Lung (tissue), 12 donors: ENCODE measurements around the gene HNRNPK. TPM values are rescaled to one million over a fixed set of nuclear protein-coding genes. Genes with fewer than 3 reads are reported as not detected.

Source experiments
- ATAC-seq: fragments of 200-7000 bp; cut with Tn5 transposase; one replicate; pipeline ENCODE4 v1.9.1; 2020; ENCODE audit warnings: moderate number of reproducible peaks; ENCODE audit not compliant: insufficient read depth, low FRiP score
- DNase-seq, 3 donors: peaks; one replicate each; pipeline ENCODE4 v3.0.0-alpha.2; 2013 to 2017
- H3K27ac ChIP-seq, 2 donors: one replicate each; pipeline ENCODE4 v1.5.1; 2013; ENCODE audit warnings: mild to moderate bottlenecking in 2 of 2, moderate library complexity in 2 of 2, control low read depth in 1 of 2, inconsistent platforms in 1 of 2, low read depth in 1 of 2, low read length in 1 of 2
- H3K27me3 ChIP-seq, 3 donors: one replicate each; pipeline ENCODE4 v1.5.1; 2013; ENCODE audit warnings: low read length in 2 of 3; ENCODE audit not compliant: control insufficient read depth in 3 of 3, insufficient read depth in 3 of 3
- H3K36me3 ChIP-seq, 4 donors: one replicate each; pipeline ENCODE4 v1.5.1; 2013; ENCODE audit warnings: low read length in 4 of 4, mild to moderate bottlenecking in 1 of 4, moderate library complexity in 1 of 4; ENCODE audit not compliant: control insufficient read depth in 4 of 4, insufficient read depth in 4 of 4
- H3K4me1 ChIP-seq, 5 donors: one replicate each; pipeline ENCODE4 v1.5.1; 2013; ENCODE audit warnings: low read length in 5 of 5, mild to moderate bottlenecking in 2 of 5, moderate library complexity in 1 of 5; ENCODE audit not compliant: control insufficient read depth in 5 of 5, insufficient read depth in 5 of 5
- H3K4me3 ChIP-seq: one replicate; pipeline ENCODE4 v1.5.1; 2013; ENCODE audit warnings: mild to moderate bottlenecking, control low read depth, moderate library complexity
- H3K9ac ChIP-seq, 2 donors: one replicate each; pipeline ENCODE4 v1.5.1; 2013; ENCODE audit warnings: low read length in 2 of 2, control low read depth in 1 of 2; ENCODE audit not compliant: insufficient read depth in 1 of 2
- H3K9me3 ChIP-seq, 4 donors: one replicate each; pipeline ENCODE4 v1.5.1; 2013; ENCODE audit warnings: low read length in 3 of 4, mild to moderate bottlenecking in 1 of 4, moderate library complexity in 1 of 4; ENCODE audit not compliant: control insufficient read depth in 4 of 4, insufficient read depth in 3 of 4
- CTCF ChIP-seq: IDR thresholded peaks from 2 replicates; pipeline ENCODE4 v1.5.1; 2012; ENCODE audit warnings: mild to moderate bottlenecking; ENCODE audit errors: control extremely low read depth, extremely low read depth
- WGBS, 2 donors: extraction: QIAGEN DNeasy Blood & Tissue Kit; methylation state at CpG; one replicate each; pipeline ENCODE4 v1.1.7; 2013; 5-methylcytosine and 5-hydroxymethylcytosine counted together
- polyA plus RNA-seq, 2 donors: library from polyadenylated mRNA; stranded (reverse); fragments of 200-250 nt; gene quantifications; one replicate each; pipeline ENCODE4 v1.2.1, GENCODE V29; 2013
- total RNA-seq, 2 donors: library from RNA; depleted of rRNA in 1 of 2; stranded (reverse); fragments of >200 nt in 1 of 2; gene quantifications; one replicate each; pipeline ENCODE4 v1.2.1, GENCODE V29; 2014 to 2021
- donor health status: control.
- donor health status: control.
- donor health status: Bipolar disorder and iron deficiency.
- donor health status: healthy.
- donor health status: DM: yes; HTN: yes; CAD: no.

HNRNPK gene
- total and polyA plus RNA-seq, 4 donors = 188 to 719 (median 377) TPM

- peak overlapping the region in 1 of 2 donors; percentile 37 for H3K9ac ChIP-seq
These were observed 2.8 kb downstream of the HNRNPK start for GRCh38 chr9:83977196-83977595.

GRCh38 chr9:83976372-83976771, 3.6 kb downstream of the HNRNPK start:
- DNase-seq (no peak), ATAC-seq (no peak)
- 53 to 58% methylated on average over 2 of the region's 2 CpGs for WGBS, 2 donors
- peaks cover 23 to 68% (median 50%) of the 10 kb centered on the region in 4 donors for H3K36me3 ChIP-seq
- TF ChIP-seq CTCF = no peak
- H3K9ac ChIP-seq = no peak overlapping the region
- no peaks in the 10 kb centered on the region for H3K27me3 ChIP-seq
- no peaks in the 10 kb centered on the region for H3K9me3 ChIP-seq
- H3K4me3 ChIP-seq = no peak overlapping the region
- no peak overlapping the region for H3K27ac ChIP-seq
- peaks cover 0 to 20% (median 2%) of the 10 kb centered on the region in 5 donors for H3K4me1 ChIP-seq

More at GRCh38 chr9:83977196-83977595, 2.8 kb downstream of the HNRNPK start:
- WGBS, 2 donors = 80 to 81% methylated on average over 1 of the region's 1 CpG
- no peak for DNase-seq
- no peak for ATAC-seq
- Histone ChIP-seq H3K4me1 (peaks cover 0 to 27% (median 3%) of the 10 kb centered on the region in 5 donors), H3K27me3 (no peaks in the 10 kb centered on the region), H3K36me3 (peaks cover 16 to 60% (median 44%) of the 10 kb centered on the region in 4 donors), H3K27ac (no peak overlapping the region), H3K4me3 (no peak overlapping the region), H3K9me3 (no peaks in the 10 kb centered on the region)
- TF ChIP-seq CTCF = no peak

- H3K9me3 ChIP-seq = no peaks in the 10 kb centered on the region
- TF ChIP-seq CTCF = no peak
- ATAC-seq (no peak), DNase-seq (no peak)
- WGBS, 2 donors = 91 to 95% methylated on average over 12 of the region's 12 CpGs
- no peak overlapping the region for H3K9ac ChIP-seq
- H3K4me3 ChIP-seq = no peak overlapping the region
- H3K27me3 ChIP-seq = no peaks in the 10 kb centered on the region
- no peak overlapping the region for H3K27ac ChIP-seq
- H3K36me3 ChIP-seq = peaks cover 24 to 77% (median 59%) of the 10 kb centered on the region in 4 donors
- H3K4me1 ChIP-seq = peaks cover 0 to 20% (median 2%) of the 10 kb centered on the region in 5 donors
These were observed 4.7 kb downstream of the HNRNPK start for GRCh38 chr9:83975300-83975699.

DNA sequence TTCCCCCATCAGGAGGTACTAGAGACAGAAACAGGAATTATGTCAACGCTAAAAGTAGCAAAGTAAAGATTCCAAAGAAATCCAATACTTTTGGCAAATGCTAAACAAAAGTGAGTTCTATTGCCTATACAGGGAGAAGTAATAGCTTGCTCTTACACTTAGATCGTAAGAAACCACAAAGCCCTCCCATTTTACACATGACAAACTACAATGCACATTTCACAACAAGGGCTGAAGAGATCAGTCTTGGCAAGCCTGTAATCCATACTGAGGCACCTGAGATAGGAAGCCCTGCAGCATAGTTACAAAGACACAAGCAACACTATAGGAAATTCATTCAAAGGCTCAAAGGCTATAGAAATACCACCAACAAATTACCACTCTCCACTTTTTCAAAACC, 7.7 kb downstream of the HNRNPK start:
- H3K9me3 ChIP-seq = no peaks in the 10 kb centered on the region
- H3K4me3 ChIP-seq = no peak overlapping the region
- DNase-seq (no peak), ATAC-seq (no peak)
- H3K9ac ChIP-seq = no peak overlapping the region
- peaks cover 28 to 76% (median 65%) of the 10 kb centered on the region in 4 donors for H3K36me3 ChIP-seq
- no peak overlapping the region for H3K27ac ChIP-seq
- 61 to 73% methylated on average over 2 of the region's 2 CpGs for WGBS, 2 donors
- H3K4me1 ChIP-seq = peaks cover 0 to 13% (median 2%) of the 10 kb centered on the region in 5 donors
- no peak for TF ChIP-seq CTCF
- H3K27me3 ChIP-seq = no peaks in the 10 kb centered on the region
